Sigmoid colon (tissue), 7 donors: Measurements from ENCODE around the gene CPLANE1. TPM values are rescaled to one million over a fixed set of nuclear protein-coding genes. Genes with fewer than 3 reads are reported as not detected.

Experiments used
- DNase-seq: peaks from one replicate; pipeline ENCODE4 v3.0.0-alpha.2; 2019
- H3K27ac ChIP-seq, 4 donors: fragments of 200-600 bp; sonication (generic); one replicate each; pipeline ENCODE4 v1.5.1; 2016 to 2019; ENCODE audit warnings: mild to moderate bottlenecking in 1 of 4
- H3K27me3 ChIP-seq, 3 donors: fragments of 200-600 bp; sonication (generic); one replicate each; pipeline ENCODE4 v1.5.1; 2019; ENCODE audit warnings: mild to moderate bottlenecking in 1 of 3
- H3K36me3 ChIP-seq, 4 donors: fragments of 200-600 bp; sonication (generic); one replicate each; pipeline ENCODE4 v1.5.1; 2016 to 2019
- H3K4me1 ChIP-seq, 4 donors: fragments of 200-600 bp; sonication (generic); one replicate each; pipeline ENCODE4 v1.5.1; 2017 to 2019
- H3K4me3 ChIP-seq, 4 donors: fragments of 200-600 bp; sonication (generic); one replicate each; pipeline ENCODE4 v1.5.1; 2017 to 2019; ENCODE audit warnings: mild to moderate bottlenecking in 2 of 4, moderate library complexity in 1 of 4
- H3K9me3 ChIP-seq, 4 donors: fragments of 200-600 bp in 3 of 4; sonication (generic) in 3 of 4; one replicate each; pipeline versions ENCODE4 v1.5.1 to v1.6.1; 2013 to 2019
- CTCF ChIP-seq, 4 experiments: fragments of 450-650 bp in 3 of 4; fragments of 200-600 bp in 1 of 4; IDR thresholded peaks; one replicate each; pipeline ENCODE4 v1.5.1; 2016 to 2019; ENCODE audit warnings: antibody characterized with exemption in 4 of 4, mild to moderate bottlenecking in 3 of 4, moderate library complexity in 2 of 4
- EP300 ChIP-seq, 4 donors: sonication (generic); formaldehyde crosslinking; IDR thresholded peaks; one replicate each; pipeline ENCODE4 v1.6.1; 2017; ENCODE audit warnings: antibody characterized with exemption in 4 of 4
- POLR2A ChIP-seq, 2 donors: fragments of 450-650 bp; IDR thresholded peaks; one replicate each; pipeline ENCODE4 v1.6.1; 2016; ENCODE audit warnings: antibody characterized with exemption in 2 of 2, mild to moderate bottlenecking in 2 of 2, moderate library complexity in 2 of 2
- POLR2AphosphoS5 ChIP-seq, 4 donors: sonication (generic); formaldehyde crosslinking; IDR thresholded peaks; one replicate each; pipeline ENCODE4 v1.6.1; 2017; ENCODE audit warnings: antibody characterized with exemption in 4 of 4
- WGBS, 2 donors: extraction: QIAGEN DNeasy Blood & Tissue Kit; methylation state at CpG; one replicate each; pipeline ENCODE4 v1.1.7; 2013; 5-methylcytosine and 5-hydroxymethylcytosine counted together
- intact Hi-C: fragments of 100-400 bp; cut with DNase I; formaldehyde crosslinking; loops from one replicate; pipeline ENCODE4 v1.15.1; 2023
- polyA plus RNA-seq, 3 donors: library from polyadenylated mRNA; stranded (reverse); fragments of 200-250 nt; gene quantifications; one replicate each; pipeline ENCODE4 v1.2.3, GENCODE V29; 2013
- total RNA-seq, 4 donors: library from RNA; depleted of rRNA; stranded (reverse); fragments of >200 nt; gene quantifications; one replicate each; pipeline ENCODE4 v1.1.0, GENCODE V29; 2016
- donor health status: healthy with polysubstance abuse.
- donor health status: Bipolar disorder and iron deficiency.
- donor health status: healthy.

The CPLANE1 gene
- total and polyA plus RNA-seq, 7 donors: 0.23 to 51.0 (median 21.8) TPM

- H3K9me3 ChIP-seq: no peaks in the 10 kb centered on the region
- no peaks in the 10 kb centered on the region for H3K27me3 ChIP-seq
- intact Hi-C loops: no loop called here
- no peak overlapping the region for H3K4me3 ChIP-seq
- 97 to 98% methylated on average over 4 of the region's 4 CpGs for WGBS, 2 donors
- no peaks in the 10 kb centered on the region for H3K4me1 ChIP-seq
- H3K27ac ChIP-seq: no peak overlapping the region
- peaks cover 0 to 99% (median 21%) of the 10 kb centered on the region in 4 donors for H3K36me3 ChIP-seq
- DNase-seq: no peak
- no peak for TF ChIP-seq POLR2AphosphoS5 (IDR thresholded peaks at IDR 0.05)
- TF ChIP-seq EP300 (IDR thresholded peaks at IDR 0.05): no peak
- no peak for TF ChIP-seq CTCF (IDR thresholded peaks at IDR 0.05)
- TF ChIP-seq POLR2A (IDR thresholded peaks at IDR 0.05): no peak
These were observed 59.8 kb downstream of the CPLANE1 start for GRCh38 chr5:37189355-37189754.

- intact Hi-C loops: no loop called here
- Histone ChIP-seq H3K9me3 (no peaks in the 10 kb centered on the region), H3K27ac (no peak overlapping the region), H3K27me3 (no peaks in the 10 kb centered on the region), H3K4me1 (no peaks in the 10 kb centered on the region), H3K4me3 (no peak overlapping the region), H3K36me3 (peaks cover 0 to 99% (median 22%) of the 10 kb centered on the region in 4 donors)
- no peak for TF ChIP-seq EP300 (IDR thresholded peaks at IDR 0.05)
- no peak for TF ChIP-seq POLR2A (IDR thresholded peaks at IDR 0.05)
- TF ChIP-seq CTCF (IDR thresholded peaks at IDR 0.05): no peak
- no peak for TF ChIP-seq POLR2AphosphoS5 (IDR thresholded peaks at IDR 0.05)
- no peak for DNase-seq
- 92 to 95% methylated on average over 3 of the region's 3 CpGs for WGBS, 2 donors
These were observed 61.7 kb downstream of the CPLANE1 start for GRCh38 chr5:37187465-37187977.

- WGBS, 2 donors: 72 to 88% methylated on average over 4 of the region's 4 CpGs
- no peak for DNase-seq
- Histone ChIP-seq H3K4me1 (no peaks in the 10 kb centered on the region), H3K36me3 (peaks cover 0 to 89% (median 23%) of the 10 kb centered on the region in 4 donors), H3K27ac (no peak overlapping the region), H3K4me3 (no peak overlapping the region), H3K27me3 (no peaks in the 10 kb centered on the region), H3K9me3 (no peaks in the 10 kb centered on the region)
- no peak for TF ChIP-seq POLR2AphosphoS5 (IDR thresholded peaks at IDR 0.05)
- TF ChIP-seq CTCF (IDR thresholded peaks at IDR 0.05): no peak
- TF ChIP-seq EP300 (IDR thresholded peaks at IDR 0.05): no peak
- no peak for TF ChIP-seq POLR2A (IDR thresholded peaks at IDR 0.05)
- intact Hi-C loops: no loop called here
These were observed 64.3 kb downstream of the CPLANE1 start for GRCh38 chr5:37184748-37185364.

- peaks cover 0 to 68% (median 30%) of the 10 kb centered on the region in 4 donors for H3K36me3 ChIP-seq
- TF ChIP-seq POLR2A (IDR thresholded peaks at IDR 0.05) (no peak), EP300 (IDR thresholded peaks at IDR 0.05) (no peak), CTCF (IDR thresholded peaks at IDR 0.05) (no peak), POLR2AphosphoS5 (IDR thresholded peaks at IDR 0.05) (no peak)
- H3K27me3 ChIP-seq: no peaks in the 10 kb centered on the region
- no peak overlapping the region for H3K4me3 ChIP-seq
- intact Hi-C loops: no loop called here
- no peak for DNase-seq
- 75 to 78% methylated on average over 1 of the region's 1 CpG for WGBS, 2 donors
- H3K9me3 ChIP-seq: no peaks in the 10 kb centered on the region
- H3K4me1 ChIP-seq: no peaks in the 10 kb centered on the region
- H3K27ac ChIP-seq: no peak overlapping the region
These were observed 66.5 kb downstream of the CPLANE1 start for GRCh38 chr5:37182667-37183066.
